ENCODE data around the gene TFAP2A.
A peak's percentile ranks its signal among the peaks of the same experiment; 100 is the strongest.

The TFAP2A gene

DNA sequence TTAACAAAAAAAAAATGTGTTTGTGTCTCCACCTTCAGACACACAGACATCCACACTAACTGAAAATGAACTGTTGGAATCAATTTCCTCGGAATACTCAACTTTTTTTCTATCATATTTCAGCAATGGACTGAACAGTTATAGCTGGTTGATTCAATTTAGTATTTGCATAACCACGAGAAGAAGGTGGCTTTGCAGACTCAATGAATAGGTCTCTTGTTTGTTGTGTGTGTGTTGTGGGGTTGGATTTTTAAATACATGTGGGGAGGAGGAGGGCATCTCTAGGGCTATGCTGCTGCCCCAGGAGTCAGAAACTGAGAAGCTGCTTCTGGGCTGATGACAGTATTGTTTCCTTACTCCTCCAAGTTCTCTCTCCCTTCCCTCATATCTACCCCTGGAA is 28.7 kb downstream of the TFAP2A start:
- Histone ChIP-seq H4K91ac (ENCODE audit: low read length) (no peak overlapping the region), H2AFZ (ENCODE audit: low read depth, low read length) (no peak overlapping the region), H3K4ac (ENCODE audit: low read depth in 1 of 2, low read length in 2 of 2) (no peak overlapping the region), H3K14ac (ENCODE audit: low read length in 2 of 2) (no peak overlapping the region), H2AK5ac (ENCODE audit: low read length, severe bottlenecking) (no peak overlapping the region), H2BK12ac (ENCODE audit: low read length in 2 of 2) (no peak overlapping the region), H3K4me3 (ENCODE audit: insufficient read depth in 1 of 2, low read depth in 1 of 2, low read length in 2 of 2) (no peak overlapping the region), H4K8ac (ENCODE audit: low read length) (no peak overlapping the region), H3K36me3 (ENCODE audit: control insufficient read depth in 1 of 2, insufficient read depth in 2 of 2, low read depth in 1 of 2, low read length in 2 of 2) (no peaks in the 10 kb centered on the region), H3K79me1 (replicated peaks; ENCODE audit: low read length, poor library complexity, severe bottlenecking) (no peaks in the 10 kb centered on the region), H3K18ac (ENCODE audit: low read depth in 1 of 2, low read length in 2 of 2) (no peak overlapping the region), H3K9ac (ENCODE audit: low read length) (no peak overlapping the region), H3K9me3 (ENCODE audit: control insufficient read depth, low read length) (peaks cover 10% of the 10 kb centered on the region), H3K27me3 (ENCODE audit: control insufficient read depth in 1 of 2, insufficient read depth in 1 of 2, low read length in 2 of 2) (peaks cover 100% of the 10 kb centered on the region in 2 experiments), H2BK15ac (ENCODE audit: low read depth, poor library complexity, severe bottlenecking) (no peak overlapping the region), H2BK5ac (ENCODE audit: low read depth, low read length, poor library complexity, severe bottlenecking) (no peak overlapping the region), H2BK120ac (ENCODE audit: low read depth, low read length) (no peak overlapping the region), H3K27ac (ENCODE audit: low read length, poor library complexity, severe bottlenecking) (no peak overlapping the region), H3K4me1 (ENCODE audit: control insufficient read depth, insufficient read depth, low read depth, low read length) (peaks cover 21% of the 10 kb centered on the region), H3K4me2 (ENCODE audit: low read length, poor library complexity, severe bottlenecking) (no peak overlapping the region), H3K23ac (ENCODE audit: low read length in 2 of 2) (no peak overlapping the region)
- WGBS, result 0% methylated on average over 1 of the region's 2 CpGs
- no peak for DNase-seq

- no peak overlapping the region for H3K14ac ChIP-seq (ENCODE audit: low read length in 2 of 2)
Measured at GRCh38 chr6:10385524-10386132, 29.2 kb downstream of the TFAP2A start.

GRCh38 chr6:10384610-10385523 is 30.0 kb downstream of the TFAP2A start:
- no peak overlapping the region for H2BK5ac ChIP-seq (ENCODE audit: low read depth, low read length, poor library complexity, severe bottlenecking)
- no peak overlapping the region for H3K4me3 ChIP-seq (ENCODE audit: insufficient read depth in 1 of 2, low read depth in 1 of 2, low read length in 2 of 2)
- peak overlapping the region; percentile 40 for H3K4me2 ChIP-seq (ENCODE audit: low read length, poor library complexity, severe bottlenecking)
- WGBS, result 3% methylated on average over 60 of the region's 64 CpGs
- no peak overlapping the region for H3K4ac ChIP-seq (ENCODE audit: low read depth in 1 of 2, low read length in 2 of 2)
- peaks cover 18% of the 10 kb centered on the region for H3K4me1 ChIP-seq (ENCODE audit: control insufficient read depth, insufficient read depth, low read depth, low read length)
- no peak overlapping the region for H4K91ac ChIP-seq (ENCODE audit: low read length)
- H3K27ac ChIP-seq (ENCODE audit: low read length, poor library complexity, severe bottlenecking), result no peak overlapping the region
- peaks cover 97 to 98% of the 10 kb centered on the region in 2 experiments for H3K27me3 ChIP-seq (ENCODE audit: control insufficient read depth in 1 of 2, insufficient read depth in 1 of 2, low read length in 2 of 2)
- no peak overlapping the region for H2AK5ac ChIP-seq (ENCODE audit: low read length, severe bottlenecking)
- no peaks in the 10 kb centered on the region for H3K79me1 ChIP-seq (replicated peaks; ENCODE audit: low read length, poor library complexity, severe bottlenecking)
- no peak overlapping the region for H2BK15ac ChIP-seq (ENCODE audit: low read depth, poor library complexity, severe bottlenecking)
- H3K18ac ChIP-seq (ENCODE audit: low read depth in 1 of 2, low read length in 2 of 2), result no peak overlapping the region
- no peak overlapping the region for H2AFZ ChIP-seq (ENCODE audit: low read depth, low read length)
- no peaks in the 10 kb centered on the region for H3K36me3 ChIP-seq (ENCODE audit: control insufficient read depth in 1 of 2, insufficient read depth in 2 of 2, low read depth in 1 of 2, low read length in 2 of 2)
- no peak overlapping the region for H3K14ac ChIP-seq (ENCODE audit: low read length in 2 of 2)
- no peak for DNase-seq
- H3K23ac ChIP-seq (ENCODE audit: low read length in 2 of 2), result peak overlapping the region in 1 of 2 experiments; percentile 89
- peaks cover 10% of the 10 kb centered on the region for H3K9me3 ChIP-seq (ENCODE audit: control insufficient read depth, low read length)
- H3K9ac ChIP-seq (ENCODE audit: low read length), result no peak overlapping the region
- no peak overlapping the region for H2BK120ac ChIP-seq (ENCODE audit: low read depth, low read length)
- no peak overlapping the region for H4K8ac ChIP-seq (ENCODE audit: low read length)
- H2BK12ac ChIP-seq (ENCODE audit: low read length in 2 of 2), result no peak overlapping the region

More at GRCh38 chr6:10385524-10386132, 29.2 kb downstream of the TFAP2A start:
- no peak overlapping the region for H2BK5ac ChIP-seq (ENCODE audit: low read depth, low read length, poor library complexity, severe bottlenecking)
- H3K9ac ChIP-seq (ENCODE audit: low read length), result no peak overlapping the region
- H3K23ac ChIP-seq (ENCODE audit: low read length in 2 of 2), result no peak overlapping the region
- H3K4me3 ChIP-seq (ENCODE audit: insufficient read depth in 1 of 2, low read depth in 1 of 2, low read length in 2 of 2), result no peak overlapping the region
- H2AFZ ChIP-seq (ENCODE audit: low read depth, low read length), result no peak overlapping the region
- WGBS, result 5% methylated on average over 19 of the region's 21 CpGs
- H2BK12ac ChIP-seq (ENCODE audit: low read length in 2 of 2), result no peak overlapping the region
- H3K27ac ChIP-seq (ENCODE audit: low read length, poor library complexity, severe bottlenecking), result no peak overlapping the region
- H4K8ac ChIP-seq (ENCODE audit: low read length), result no peak overlapping the region
- no peaks in the 10 kb centered on the region for H3K36me3 ChIP-seq (ENCODE audit: control insufficient read depth in 1 of 2, insufficient read depth in 2 of 2, low read depth in 1 of 2, low read length in 2 of 2)
- H2BK120ac ChIP-seq (ENCODE audit: low read depth, low read length), result no peak overlapping the region
- no peaks in the 10 kb centered on the region for H3K79me1 ChIP-seq (replicated peaks; ENCODE audit: low read length, poor library complexity, severe bottlenecking)
- no peak overlapping the region for H4K91ac ChIP-seq (ENCODE audit: low read length)
- no peak overlapping the region for H3K18ac ChIP-seq (ENCODE audit: low read depth in 1 of 2, low read length in 2 of 2)
- no peak overlapping the region for H2BK15ac ChIP-seq (ENCODE audit: low read depth, poor library complexity, severe bottlenecking)
- H2AK5ac ChIP-seq (ENCODE audit: low read length, severe bottlenecking), result no peak overlapping the region
- no peak overlapping the region for H3K4me2 ChIP-seq (ENCODE audit: low read length, poor library complexity, severe bottlenecking)
- H3K4me1 ChIP-seq (ENCODE audit: control insufficient read depth, insufficient read depth, low read depth, low read length), result peaks cover 21% of the 10 kb centered on the region
- no peak overlapping the region for H3K4ac ChIP-seq (ENCODE audit: low read depth in 1 of 2, low read length in 2 of 2)
- H3K27me3 ChIP-seq (ENCODE audit: control insufficient read depth in 1 of 2, insufficient read depth in 1 of 2, low read length in 2 of 2), result peaks cover 100% of the 10 kb centered on the region in 2 experiments
- peaks cover 10% of the 10 kb centered on the region for H3K9me3 ChIP-seq (ENCODE audit: control insufficient read depth, low read length)
- no peak for DNase-seq

DNA sequence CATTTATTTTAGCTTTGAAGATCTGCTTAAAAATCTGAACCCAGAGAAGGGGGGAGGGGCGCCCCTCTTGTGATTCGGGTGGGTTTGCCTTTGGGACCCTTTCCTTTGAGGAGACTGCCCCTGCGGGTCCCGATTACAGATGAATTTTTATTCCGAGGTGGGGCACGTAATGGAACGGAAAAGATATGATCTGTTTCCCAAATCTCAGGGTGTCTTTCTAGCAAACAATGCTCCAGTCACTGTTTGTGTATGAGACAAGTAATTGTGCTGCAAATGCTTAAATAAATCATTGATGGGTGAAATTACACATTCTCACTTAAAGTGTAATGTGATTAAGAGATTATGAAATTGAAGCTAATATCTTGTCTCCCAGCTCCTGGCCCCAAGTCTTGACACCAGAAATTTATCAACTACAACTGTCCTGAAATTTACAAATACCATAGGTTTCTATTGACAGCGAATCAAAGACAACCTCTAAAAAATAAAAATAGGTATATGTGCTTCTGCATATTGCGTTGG is 30.7 kb downstream of the TFAP2A start:
- H2BK120ac ChIP-seq (ENCODE audit: low read depth, low read length), result no peak overlapping the region
- no peak overlapping the region for H3K18ac ChIP-seq (ENCODE audit: low read depth in 1 of 2, low read length in 2 of 2)
- H3K4ac ChIP-seq (ENCODE audit: low read depth in 1 of 2, low read length in 2 of 2), result no peak overlapping the region
- no peak overlapping the region for H2BK12ac ChIP-seq (ENCODE audit: low read length in 2 of 2)
- no peaks in the 10 kb centered on the region for H3K36me3 ChIP-seq (ENCODE audit: control insufficient read depth in 1 of 2, insufficient read depth in 2 of 2, low read depth in 1 of 2, low read length in 2 of 2)
- no peak for DNase-seq
- no peak overlapping the region for H3K4me2 ChIP-seq (ENCODE audit: low read length, poor library complexity, severe bottlenecking)
- peaks cover 15% of the 10 kb centered on the region for H3K4me1 ChIP-seq (ENCODE audit: control insufficient read depth, insufficient read depth, low read depth, low read length)
- no peak overlapping the region for H4K8ac ChIP-seq (ENCODE audit: low read length)
- H2AFZ ChIP-seq (ENCODE audit: low read depth, low read length), result no peak overlapping the region
- no peaks in the 10 kb centered on the region for H3K79me1 ChIP-seq (replicated peaks; ENCODE audit: low read length, poor library complexity, severe bottlenecking)
- no peak overlapping the region for H3K4me3 ChIP-seq (ENCODE audit: insufficient read depth in 1 of 2, low read depth in 1 of 2, low read length in 2 of 2)
- H3K14ac ChIP-seq (ENCODE audit: low read length in 2 of 2), result no peak overlapping the region
- H3K9me3 ChIP-seq (ENCODE audit: control insufficient read depth, low read length), result peaks cover 5% of the 10 kb centered on the region
- no peak overlapping the region for H3K9ac ChIP-seq (ENCODE audit: low read length)
- H2BK5ac ChIP-seq (ENCODE audit: low read depth, low read length, poor library complexity, severe bottlenecking), result no peak overlapping the region
- no peak overlapping the region for H2AK5ac ChIP-seq (ENCODE audit: low read length, severe bottlenecking)
- WGBS, result under 1% methylated on average over 8 of the region's 9 CpGs
- no peak overlapping the region for H2BK15ac ChIP-seq (ENCODE audit: low read depth, poor library complexity, severe bottlenecking)
- no peak overlapping the region for H3K27ac ChIP-seq (ENCODE audit: low read length, poor library complexity, severe bottlenecking)
- H4K91ac ChIP-seq (ENCODE audit: low read length), result no peak overlapping the region
- H3K27me3 ChIP-seq (ENCODE audit: control insufficient read depth in 1 of 2, insufficient read depth in 1 of 2, low read length in 2 of 2), result peaks cover 90 to 91% of the 10 kb centered on the region in 2 experiments
- no peak overlapping the region for H3K23ac ChIP-seq (ENCODE audit: low read length in 2 of 2)

Data from mesenchymal stem cell (in vitro differentiated cells and primary cell).